WTC11 (cell line): Measurements from ENCODE around the gene CRYBA4. TPM values are rescaled to one million over a fixed set of nuclear protein-coding genes. Genes with fewer than 3 reads are reported as not detected.

Source experiments
- ATAC-seq: fragments of 200-7000 bp; cut with Tn5 transposase; 2 replicates; pipeline ENCODE4 v1.10.0; 2021; ENCODE audit warnings: mild to moderate bottlenecking, moderate library complexity
- CTCF ChIA-PET: fragments of 300-600 bp; sonication (Branson Sonifier 250); formaldehyde crosslinking; loops from one replicate; lab custom pipeline; 2021; ENCODE audit warnings: antibody characterized with exemption; lab: Charles Lee
- POLR2A ChIA-PET: fragments of 350-600 bp; sonication (Branson Sonifier 250); formaldehyde crosslinking; loops from one replicate; lab custom pipeline; 2021; ENCODE audit warnings: antibody characterized with exemption; lab: Charles Lee
- DNase-seq: peaks from one replicate; pipeline ENCODE4 v3.0.0; 2021; ENCODE audit warnings: low spot score
- H3K27ac Mint-ChIP-seq: 2 replicates; pipeline ENCODE4 v1.8.0; 2021; ENCODE audit warnings: mixed read lengths
- H3K27me3 Mint-ChIP-seq: 2 replicates; pipeline ENCODE4 v1.8.0; 2021; ENCODE audit warnings: low read depth, mild to moderate bottlenecking, moderate library complexity, mixed read lengths
- H3K36me3 Mint-ChIP-seq: 2 replicates; pipeline ENCODE4 v1.8.0; 2021; ENCODE audit warnings: mixed read lengths
- H3K4me1 Mint-ChIP-seq: 2 replicates; pipeline ENCODE4 v1.8.0; 2022; ENCODE audit warnings: mixed read lengths
- H3K4me3 Mint-ChIP-seq: 2 replicates; pipeline ENCODE4 v1.8.0; 2021; ENCODE audit warnings: mild to moderate bottlenecking, moderate library complexity, mixed read lengths
- H3K9me3 Mint-ChIP-seq: 2 replicates; pipeline ENCODE4 v1.8.0; 2021; ENCODE audit warnings: mixed read lengths
- AFF4 ChIP-seq: sonication (generic); formaldehyde crosslinking; IDR thresholded peaks from 2 replicates; pipeline ENCODE4 v1.8.1; 2023; ENCODE audit warnings: mild to moderate bottlenecking, missing genetic modification reagents, borderline replicate concordance
- ATF6 ChIP-seq: sonication (generic); formaldehyde crosslinking; IDR thresholded peaks from 2 replicates; pipeline ENCODE4 v1.8.1; 2023; ENCODE audit warnings: mild to moderate bottlenecking, missing genetic modification reagents
- CREM ChIP-seq: sonication (generic); formaldehyde crosslinking; IDR thresholded peaks from 2 replicates; pipeline ENCODE4 v1.8.1; 2022; ENCODE audit warnings: mild to moderate bottlenecking, missing genetic modification reagents, moderate library complexity
- FOXP1 ChIP-seq: sonication (generic); formaldehyde crosslinking; IDR thresholded peaks from 2 replicates; pipeline ENCODE4 v1.8.0; 2022; ENCODE audit warnings: missing genetic modification reagents, mild to moderate bottlenecking, moderate library complexity, borderline replicate concordance
- GRHL2 ChIP-seq: fragments of 250-450 bp; sonication (Bioruptor Pico); IDR thresholded peaks from 2 replicates; pipeline ENCODE4 v1.8.0; 2022; ENCODE audit warnings: mild to moderate bottlenecking, moderate library complexity; ENCODE audit not compliant: insufficient replicate concordance, severe bottlenecking
- MAX ChIP-seq: sonication (generic); formaldehyde crosslinking; IDR thresholded peaks from 2 replicates; pipeline ENCODE4 v1.8.0; 2022; ENCODE audit warnings: mild to moderate bottlenecking, missing genetic modification reagents
- NFE2L1 ChIP-seq: sonication (generic); formaldehyde crosslinking; IDR thresholded peaks from 2 replicates; pipeline ENCODE4 v1.8.1; 2023; ENCODE audit warnings: missing genetic modification reagents
- NFYB ChIP-seq: sonication (generic); formaldehyde crosslinking; conservative IDR thresholded peaks from 2 replicates; pipeline ENCODE4 v1.8.0; 2022; ENCODE audit warnings: low read depth, missing genetic modification reagents
- NR1H2 ChIP-seq: sonication (generic); formaldehyde crosslinking; IDR thresholded peaks from 2 replicates; pipeline ENCODE4 v1.9.0; 2021; ENCODE audit warnings: mild to moderate bottlenecking, moderate library complexity, missing genetic modification reagents
- SP1 ChIP-seq: sonication (generic); formaldehyde crosslinking; conservative IDR thresholded peaks from 2 replicates; pipeline ENCODE4 v1.8.1; 2022; ENCODE audit warnings: missing genetic modification reagents
- TEAD1 ChIP-seq: sonication (generic); formaldehyde crosslinking; IDR thresholded peaks from 2 replicates; pipeline ENCODE4 v1.8.0; 2022; ENCODE audit warnings: mild to moderate bottlenecking, missing genetic modification reagents
- ZBTB21 ChIP-seq: sonication (generic); formaldehyde crosslinking; IDR thresholded peaks from 2 replicates; pipeline ENCODE4 v1.8.1; 2023; ENCODE audit warnings: mild to moderate bottlenecking, missing genetic modification reagents, borderline replicate concordance
- ZMAT4 ChIP-seq: fragments of 250-450 bp; sonication (Bioruptor Pico); IDR thresholded peaks from 2 replicates; pipeline ENCODE4 v1.9.0; 2021; ENCODE audit warnings: mild to moderate bottlenecking
- ZNF121 ChIP-seq: sonication (generic); formaldehyde crosslinking; IDR thresholded peaks from 2 replicates; pipeline ENCODE4 v1.8.0; 2023; ENCODE audit warnings: missing genetic modification reagents
- ZNF138 ChIP-seq: sonication (generic); formaldehyde crosslinking; conservative IDR thresholded peaks from 2 replicates; pipeline ENCODE4 v1.8.1; 2022; ENCODE audit warnings: mild to moderate bottlenecking, moderate library complexity, missing genetic modification reagents
- ZNF219 ChIP-seq: sonication (generic); formaldehyde crosslinking; IDR thresholded peaks from 2 replicates; pipeline ENCODE4 v1.8.0; 2023; ENCODE audit warnings: missing genetic modification reagents, mild to moderate bottlenecking, borderline replicate concordance
- ZNF281 ChIP-seq: sonication (generic); formaldehyde crosslinking; IDR thresholded peaks from 2 replicates; pipeline ENCODE4 v1.8.0; 2023; ENCODE audit warnings: mild to moderate bottlenecking, missing genetic modification reagents
- ZNF423 ChIP-seq: fragments of 250-450 bp; sonication (Bioruptor Pico); IDR thresholded peaks from 2 replicates; pipeline ENCODE4 v2.1.2; 2022; ENCODE audit warnings: mild to moderate bottlenecking, moderate library complexity
- total RNA-seq: library from RNA; stranded (reverse); gene quantifications from 3 replicates; pipeline ENCODE4 v1.2.3, GENCODE V29; 2021
- TF ChIP-seq, protein P1 (sequence below): sonication (generic); formaldehyde crosslinking; IDR thresholded peaks from 2 replicates; pipeline ENCODE4 v1.8.1; 2022; ENCODE audit warnings: low read depth, missing genetic modification reagents, borderline replicate concordance
- TF ChIP-seq, protein P2 (sequence below): sonication (generic); formaldehyde crosslinking; conservative IDR thresholded peaks from 2 replicates; pipeline ENCODE4 v1.8.1; 2023; ENCODE audit warnings: mild to moderate bottlenecking, low read depth, missing genetic modification reagents, moderate library complexity

The CRYBA4 gene
- total RNA-seq, 1 experiment from 2014 or later, result 0.81 TPM

DNA sequence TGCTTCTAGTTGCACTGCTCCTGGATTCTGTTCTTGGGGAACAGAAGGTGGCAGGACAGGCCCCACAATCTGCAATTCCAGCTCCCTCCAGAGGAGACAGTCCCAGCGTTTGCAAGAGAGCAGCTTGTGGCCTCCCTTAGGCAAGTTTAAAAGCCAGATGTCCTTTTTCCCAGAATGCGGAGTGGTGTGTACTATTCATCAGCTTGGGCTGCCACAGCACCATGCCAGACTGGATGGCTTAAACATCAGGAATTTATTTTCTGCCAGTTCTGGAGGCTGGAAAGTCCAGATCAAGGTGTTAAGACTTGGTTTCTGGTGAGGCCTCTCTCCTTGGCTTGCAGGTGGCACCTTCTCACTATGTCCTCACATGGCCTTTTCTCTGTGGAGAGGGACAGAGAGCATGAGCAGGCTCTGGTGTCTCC is 47.3 kb downstream of the CRYBA4 start:
- CTCF ChIA-PET, result interaction anchor here (0.6 to 3.3 kb wide), 18 partner anchors 8 to 1374 kb away, joined by 3 to 17 read pairs (median 4); partner anchors contain the start of genes HPS4, MIAT, SRRD and TFIP11
- POLR2A ChIA-PET, result no interaction called here
- H3K27ac Mint-ChIP-seq, result no peak overlapping the region

DNA sequence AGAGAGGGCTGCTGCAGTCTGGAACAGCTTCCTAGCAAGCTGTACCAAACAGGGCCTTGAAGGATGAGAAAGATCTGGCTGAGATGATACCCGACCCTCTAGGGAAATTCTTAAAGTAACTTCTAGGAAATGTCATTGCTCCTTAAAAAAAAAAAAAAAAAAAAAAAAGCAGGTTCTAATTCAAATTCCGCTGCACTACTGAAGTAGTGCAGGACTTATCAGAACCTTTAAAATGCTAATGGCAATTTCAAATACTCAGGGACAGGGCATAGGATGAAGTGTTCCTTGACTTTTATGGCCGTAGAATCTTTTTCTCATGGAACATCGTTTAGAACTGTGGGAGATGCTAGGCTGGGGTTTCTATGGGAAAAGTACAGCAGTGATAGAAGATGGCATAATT is 48.7 kb downstream of the CRYBA4 start:
- CTCF ChIA-PET, result interaction anchor here (3.3 kb wide), 1 partner anchor 187 kb away, joined by 17 read pairs; the partner anchor contains the start of genes HPS4 and SRRD
- ATAC-seq (no peak), DNase-seq (no peak)
- no peak overlapping the region for H3K27ac Mint-ChIP-seq
- POLR2A ChIA-PET, result no interaction called here
- H3K9me3 Mint-ChIP-seq, result no peaks in the 10 kb centered on the region
- no peaks in the 10 kb centered on the region for H3K27me3 Mint-ChIP-seq
- peaks cover 50% of the 10 kb centered on the region for H3K4me1 Mint-ChIP-seq
- no peak overlapping the region for H3K4me3 Mint-ChIP-seq
- H3K36me3 Mint-ChIP-seq, result peaks cover 12% of the 10 kb centered on the region; the same call in 1 of the 2 replicates
- TF ChIP-seq SP1, result no peak
- TF ChIP-seq AFF4 (CRISPR knock-in tag), result no peak
- no peak for TF ChIP-seq ATF6 (CRISPR knock-in tag)
- no peak for TF ChIP-seq ZBTB21 (CRISPR knock-in tag)
- no peak for TF ChIP-seq NFE2L1 (CRISPR knock-in tag)
- TF ChIP-seq, protein P1, sequence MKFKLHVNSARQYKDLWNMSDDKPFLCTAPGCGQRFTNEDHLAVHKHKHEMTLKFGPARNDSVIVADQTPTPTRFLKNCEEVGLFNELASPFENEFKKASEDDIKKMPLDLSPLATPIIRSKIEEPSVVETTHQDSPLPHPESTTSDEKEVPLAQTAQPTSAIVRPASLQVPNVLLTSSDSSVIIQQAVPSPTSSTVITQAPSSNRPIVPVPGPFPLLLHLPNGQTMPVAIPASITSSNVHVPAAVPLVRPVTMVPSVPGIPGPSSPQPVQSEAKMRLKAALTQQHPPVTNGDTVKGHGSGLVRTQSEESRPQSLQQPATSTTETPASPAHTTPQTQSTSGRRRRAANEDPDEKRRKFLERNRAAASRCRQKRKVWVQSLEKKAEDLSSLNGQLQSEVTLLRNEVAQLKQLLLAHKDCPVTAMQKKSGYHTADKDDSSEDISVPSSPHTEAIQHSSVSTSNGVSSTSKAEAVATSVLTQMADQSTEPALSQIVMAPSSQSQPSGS (CRISPR knock-in tag), result no peak
- no peak for TF ChIP-seq CREM (CRISPR knock-in tag)
- TF ChIP-seq ZMAT4, result no peak
- TF ChIP-seq FOXP1 (CRISPR knock-in tag), result no peak
- TF ChIP-seq NR1H2 (CRISPR knock-in tag), result no peak
- no peak for TF ChIP-seq ZNF423 (CRISPR knock-in tag)

More for the DNA sequence above, 47.3 kb downstream of the CRYBA4 start:
- Mint-ChIP-seq H3K36me3 (peaks cover 17% of the 10 kb centered on the region), H3K4me1 (peaks cover 42% of the 10 kb centered on the region), H3K27me3 (no peaks in the 10 kb centered on the region), H3K9me3 (no peaks in the 10 kb centered on the region), H3K4me3 (no peak overlapping the region)
- peak; percentile 74 for DNase-seq
- no peak for TF ChIP-seq ZNF121
- TF ChIP-seq MAX (CRISPR knock-in tag), result no peak
- no peak for TF ChIP-seq ZNF281 (CRISPR knock-in tag)
- TF ChIP-seq GRHL2, result no peak
- TF ChIP-seq, protein P2, sequence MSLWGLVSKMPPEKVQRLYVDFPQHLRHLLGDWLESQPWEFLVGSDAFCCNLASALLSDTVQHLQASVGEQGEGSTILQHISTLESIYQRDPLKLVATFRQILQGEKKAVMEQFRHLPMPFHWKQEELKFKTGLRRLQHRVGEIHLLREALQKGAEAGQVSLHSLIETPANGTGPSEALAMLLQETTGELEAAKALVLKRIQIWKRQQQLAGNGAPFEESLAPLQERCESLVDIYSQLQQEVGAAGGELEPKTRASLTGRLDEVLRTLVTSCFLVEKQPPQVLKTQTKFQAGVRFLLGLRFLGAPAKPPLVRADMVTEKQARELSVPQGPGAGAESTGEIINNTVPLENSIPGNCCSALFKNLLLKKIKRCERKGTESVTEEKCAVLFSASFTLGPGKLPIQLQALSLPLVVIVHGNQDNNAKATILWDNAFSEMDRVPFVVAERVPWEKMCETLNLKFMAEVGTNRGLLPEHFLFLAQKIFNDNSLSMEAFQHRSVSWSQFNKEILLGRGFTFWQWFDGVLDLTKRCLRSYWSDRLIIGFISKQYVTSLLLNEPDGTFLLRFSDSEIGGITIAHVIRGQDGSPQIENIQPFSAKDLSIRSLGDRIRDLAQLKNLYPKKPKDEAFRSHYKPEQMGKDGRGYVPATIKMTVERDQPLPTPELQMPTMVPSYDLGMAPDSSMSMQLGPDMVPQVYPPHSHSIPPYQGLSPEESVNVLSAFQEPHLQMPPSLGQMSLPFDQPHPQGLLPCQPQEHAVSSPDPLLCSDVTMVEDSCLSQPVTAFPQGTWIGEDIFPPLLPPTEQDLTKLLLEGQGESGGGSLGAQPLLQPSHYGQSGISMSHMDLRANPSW, result no peak
- no peak for TF ChIP-seq ZNF219 (CRISPR knock-in tag)
- TF ChIP-seq FOXP1 (CRISPR knock-in tag), result no peak
- TF ChIP-seq TEAD1 (CRISPR knock-in tag), result no peak
- no peak for TF ChIP-seq ZNF138 (CRISPR knock-in tag)
- TF ChIP-seq NFYB (CRISPR knock-in tag), result no peak
- peak; percentile 60 for ATAC-seq
